Measurements from ENCODE around the gene CLDN19.

GRCh38 chr1:42762269-42762668 lies 22.2 kb upstream of the CLDN19 start:
- TF ChIP-seq, protein P1, sequence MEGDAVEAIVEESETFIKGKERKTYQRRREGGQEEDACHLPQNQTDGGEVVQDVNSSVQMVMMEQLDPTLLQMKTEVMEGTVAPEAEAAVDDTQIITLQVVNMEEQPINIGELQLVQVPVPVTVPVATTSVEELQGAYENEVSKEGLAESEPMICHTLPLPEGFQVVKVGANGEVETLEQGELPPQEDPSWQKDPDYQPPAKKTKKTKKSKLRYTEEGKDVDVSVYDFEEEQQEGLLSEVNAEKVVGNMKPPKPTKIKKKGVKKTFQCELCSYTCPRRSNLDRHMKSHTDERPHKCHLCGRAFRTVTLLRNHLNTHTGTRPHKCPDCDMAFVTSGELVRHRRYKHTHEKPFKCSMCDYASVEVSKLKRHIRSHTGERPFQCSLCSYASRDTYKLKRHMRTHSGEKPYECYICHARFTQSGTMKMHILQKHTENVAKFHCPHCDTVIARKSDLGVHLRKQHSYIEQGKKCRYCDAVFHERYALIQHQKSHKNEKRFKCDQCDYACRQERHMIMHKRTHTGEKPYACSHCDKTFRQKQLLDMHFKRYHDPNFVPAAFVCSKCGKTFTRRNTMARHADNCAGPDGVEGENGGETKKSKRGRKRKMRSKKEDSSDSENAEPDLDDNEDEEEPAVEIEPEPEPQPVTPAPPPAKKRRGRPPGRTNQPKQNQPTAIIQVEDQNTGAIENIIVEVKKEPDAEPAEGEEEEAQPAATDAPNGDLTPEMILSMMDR (IDR thresholded peaks at IDR 0.05): no peak
- no peak for TF ChIP-seq EP300 (IDR thresholded peaks at IDR 0.05)

Data from stomach (tissue), 4 donors.